Stomach (tissue), 19 donors: ENCODE results near the gene UGT1A7. TPM values are rescaled to one million over a fixed set of nuclear protein-coding genes. Genes with fewer than 3 reads are reported as not detected.
"Not testable (repeated sequence)": the region's sequence is repeated elsewhere in the genome, so short reads cannot be mapped to it uniquely, and the experiment has no call there.

Experiments used
- DNase-seq, 2 donors: peaks; one replicate each; pipeline versions ENCODE4 v3.0.0 to v3.0.0-alpha.2; 2013 to 2019
- H3K27ac ChIP-seq, 5 donors: fragments of 200-600 bp in 4 of 5; sonication (generic) in 4 of 5; one replicate each; pipeline ENCODE4 v1.5.1; 2013 to 2019; ENCODE audit warnings: mild to moderate bottlenecking in 1 of 5, moderate library complexity in 1 of 5
- H3K27me3 ChIP-seq, 3 donors: fragments of 200-600 bp; sonication (generic); one replicate each; pipeline ENCODE4 v1.5.1; 2017 to 2019; ENCODE audit warnings: mixed run types in 1 of 3
- H3K36me3 ChIP-seq, 4 donors: fragments of 200-600 bp; sonication (generic); 1 replicate in 3 of 4; 2 replicates in 1 of 4; pipeline ENCODE4 v1.5.1; 2016 to 2019
- H3K4me1 ChIP-seq, 4 donors: fragments of 200-600 bp; sonication (generic); one replicate each; pipeline ENCODE4 v1.5.1; 2016 to 2019
- H3K4me3 ChIP-seq, 4 donors: fragments of 200-600 bp; sonication (generic) in 3 of 4; one replicate each; pipeline ENCODE4 v1.5.1; 2016 to 2019; ENCODE audit warnings: mild to moderate bottlenecking in 1 of 4
- H3K9me3 ChIP-seq, 4 donors: fragments of 200-600 bp; sonication (generic); one replicate each; pipeline ENCODE4 v1.5.1; 2016 to 2019
- CTCF ChIP-seq, 7 experiments: fragments of 450-650 bp in 4 of 7; fragments of 200-600 bp in 3 of 7; sonication (generic) in 3 of 7; IDR thresholded peaks; one replicate each; pipeline ENCODE4 v1.5.1; 2016 to 2019; ENCODE audit warnings: antibody characterized with exemption in 7 of 7, control low read depth in 2 of 7, mild to moderate bottlenecking in 1 of 7
- EP300 ChIP-seq: sonication (generic); formaldehyde crosslinking; IDR thresholded peaks from one replicate; pipeline ENCODE4 v1.6.1; 2017; ENCODE audit warnings: antibody characterized with exemption
- POLR2A ChIP-seq, 4 donors: fragments of 450-650 bp; IDR thresholded peaks; one replicate each; pipeline ENCODE4 v1.6.1; 2016; ENCODE audit warnings: antibody characterized with exemption in 4 of 4, control low read depth in 2 of 4, mild to moderate bottlenecking in 1 of 4, moderate library complexity in 1 of 4
- POLR2AphosphoS5 ChIP-seq, 3 donors: sonication (generic); formaldehyde crosslinking; IDR thresholded peaks; one replicate each; pipeline ENCODE4 v1.6.1; 2016; ENCODE audit warnings: antibody characterized with exemption in 3 of 3
- WGBS, 5 donors: extraction: QIAGEN DNeasy Blood & Tissue Kit in 3 of 5; methylation state at CpG; one replicate each; pipeline versions ENCODE4 v1.1.5 to v1.1.7; 2013 to 2018; 5-methylcytosine and 5-hydroxymethylcytosine counted together
- intact Hi-C: fragments of 100-400 bp; cut with DNase I; formaldehyde crosslinking; loops from one replicate; pipeline ENCODE4 v1.15.1; 2023; ENCODE audit warnings: low total_unique reads
- long read RNA-seq, 10 donors: transcript quantifications; one replicate each; lab custom pipeline, GENCODE V29; 2026
- polyA plus RNA-seq, 3 donors: library from polyadenylated mRNA; stranded (reverse); fragments of 200-250 nt; gene quantifications; one replicate each; pipeline ENCODE4 v1.2.3, GENCODE V29; 2013
- total RNA-seq, 5 donors: library from RNA; depleted of rRNA; stranded (reverse); fragments of >200 nt; gene quantifications; one replicate each; pipeline versions ENCODE4 v1.1.0 to v1.2.3, GENCODE V29; 2014 to 2016
- donor health status: healthy with polysubstance abuse.
- donor health status: Bipolar disorder and iron deficiency.
- donor health status: healthy.

UGT1A7 gene
- total RNA-seq, result 10 to 100 TPM in 1 of 5 donors, 1 to 10 TPM in 2, under 1 TPM in 1, not detected in 1; 0.45 to 37.1 (median 3.6) TPM
- polyA plus RNA-seq, result 10 to 100 TPM in 1 of 3 donors, 1 to 10 TPM in 1, not detected in 1; 3.4 to 34.0 TPM
- long read RNA-seq, donor 1, result 0 reads
- long read RNA-seq, donor 2, result 0 reads
- long read RNA-seq, donor 3, result 0 reads
- long read RNA-seq, donor 4, result 0 reads
- long read RNA-seq, donor 5, result 0 reads
- long read RNA-seq, donor 6, result 0 reads
- long read RNA-seq, donor 7, result 0 reads
- long read RNA-seq, donor 8, result 0 reads
- long read RNA-seq, donor 9, result 0 reads
- long read RNA-seq, donor 10, result 0 reads

GRCh38 chr2:233681521-233682099 lies at the start of gene UGT1A7:
Gene UGT1A7, plus strand, starts transcription at chr2:233681901. Its CDS starts 37 bp downstream, at chr2:233681938.
- Histone ChIP-seq H3K4me3 (no peak within 1 kb of the TSS), H3K4me1 (no peaks in the 10 kb centered on the region), H3K27ac (no peak within 1 kb of the TSS), H3K9me3 (no peaks in the 10 kb centered on the region), H3K27me3 (no peaks in the 10 kb centered on the region), H3K36me3 (no peaks in the 10 kb centered on the region)
- intact Hi-C loops, result no loop called here
- 76 to 89% (median 80%) methylated on average over 4 to 5 of the region's 5 CpGs for WGBS, 5 donors
- TF ChIP-seq POLR2AphosphoS5 (IDR thresholded peaks at IDR 0.05), result no peak
- TF ChIP-seq CTCF (IDR thresholded peaks at IDR 0.05), result no peak
- TF ChIP-seq POLR2A (IDR thresholded peaks at IDR 0.05), result no peak
- no peak for TF ChIP-seq EP300
- DNase-seq, result no peak

GRCh38 chr2:233636306-233636705 lies 45.4 kb upstream of the UGT1A7 start, which contains the start of gene UGT1A10:
Gene UGT1A10, plus strand, starts transcription at chr2:233636448. Its CDS starts 75 bp downstream, at chr2:233636523.
- H3K27me3 ChIP-seq, H3K4me3 ChIP-seq, H3K9me3 ChIP-seq, intact Hi-C loops, H3K27ac ChIP-seq, DNase-seq, H3K4me1 ChIP-seq, H3K36me3 ChIP-seq: not testable (repeated sequence)
- WGBS, 5 donors, result 60 to 80% (median 66%) methylated on average over 10 of the region's 10 CpGs

GRCh38 chr2:233638836-233639235 lies 42.9 kb upstream of the UGT1A7 start:
- H3K9me3 ChIP-seq, result peaks cover 0 to 11% (median 4%) of the 10 kb centered on the region in 4 donors
- H3K4me3 ChIP-seq, result no peak overlapping the region
- intact Hi-C loops, result no loop called here
- H3K36me3 ChIP-seq, result no peaks in the 10 kb centered on the region
- H3K27ac ChIP-seq, result no peak overlapping the region
- no peak for DNase-seq
- no peaks in the 10 kb centered on the region for H3K4me1 ChIP-seq
- WGBS, 5 donors, result 40 to 54% (median 49%) methylated on average over 5 of the region's 5 CpGs
- H3K27me3 ChIP-seq, result no peaks in the 10 kb centered on the region
- no peak for TF ChIP-seq CTCF (IDR thresholded peaks at IDR 0.05)
- no peak for TF ChIP-seq POLR2A (IDR thresholded peaks at IDR 0.05)
- no peak for TF ChIP-seq POLR2AphosphoS5 (IDR thresholded peaks at IDR 0.05)
- TF ChIP-seq EP300, result no peak

- Histone ChIP-seq H3K36me3 (no peaks in the 10 kb centered on the region), H3K9me3 (peaks cover 0 to 11% (median 4%) of the 10 kb centered on the region in 4 donors), H3K27me3 (no peaks in the 10 kb centered on the region), H3K4me1 (no peaks in the 10 kb centered on the region), H3K4me3 (no peak overlapping the region), H3K27ac (no peak overlapping the region)
- no peak for DNase-seq
- TF ChIP-seq POLR2AphosphoS5 (IDR thresholded peaks at IDR 0.05) (no peak), CTCF (IDR thresholded peaks at IDR 0.05) (no peak), EP300 (no peak), POLR2A (IDR thresholded peaks at IDR 0.05) (no peak)
- intact Hi-C loops, result no loop called here
These were observed 41.8 kb upstream of the UGT1A7 start for GRCh38 chr2:233639860-233640259.

- Histone ChIP-seq H3K4me1 (no peaks in the 10 kb centered on the region), H3K36me3 (no peaks in the 10 kb centered on the region), H3K27me3 (no peaks in the 10 kb centered on the region), H3K4me3 (no peak overlapping the region), H3K9me3 (peaks cover 3 to 31% (median 15%) of the 10 kb centered on the region in 4 donors), H3K27ac (no peak overlapping the region)
- intact Hi-C loops, result no loop called here
- WGBS, 5 donors, result 79 to 100% (median 96%) methylated on average over 1 of the region's 1 CpG
- no peak for TF ChIP-seq POLR2AphosphoS5 (IDR thresholded peaks at IDR 0.05)
- no peak for TF ChIP-seq EP300
- TF ChIP-seq POLR2A (IDR thresholded peaks at IDR 0.05), result no peak
- TF ChIP-seq CTCF (IDR thresholded peaks at IDR 0.05), result peak in 1 of 7 experiments; percentile 8
- DNase-seq, result peak in 1 of 2 donors; percentile 3
These were observed 38.6 kb upstream of the UGT1A7 start for GRCh38 chr2:233643128-233643527.

- H3K36me3 ChIP-seq, H3K27ac ChIP-seq, H3K4me1 ChIP-seq, intact Hi-C loops, H3K27me3 ChIP-seq, DNase-seq, H3K4me3 ChIP-seq: not testable (repeated sequence)
- 87 to 94% (median 93%) methylated on average over 3 of the region's 3 CpGs for WGBS, 5 donors
- peaks cover 3 to 31% (median 15%) of the 10 kb centered on the region in 4 donors for H3K9me3 ChIP-seq
These were observed 35.7 kb upstream of the UGT1A7 start for GRCh38 chr2:233646033-233646432.
